Endothelial cell of umbilical vein (primary cell): ENCODE measurements around the gene CCSER1.

Experiments
- EZH2 ChIP-seq: IDR thresholded peaks from 2 replicates; pipeline ENCODE4 v1.6.1; 2012; ENCODE audit warnings: borderline replicate concordance, low read depth, mild to moderate bottlenecking, moderate library complexity, low read length, inconsistent platforms; ENCODE audit not compliant: severe bottlenecking
- JUN ChIP-seq: IDR thresholded peaks from 2 replicates; pipeline ENCODE4 v1.6.1; 2011; ENCODE audit warnings: borderline replicate concordance, low read depth; ENCODE audit not compliant: insufficient read length, insufficient read depth
- POLR2A ChIP-seq: IDR thresholded peaks from 2 replicates; pipeline ENCODE4 v1.6.1; 2012; ENCODE audit warnings: low read depth, mild to moderate bottlenecking, control low read depth, low read length
- POLR2AphosphoS5 ChIP-seq: IDR thresholded peaks from 2 replicates; pipeline ENCODE4 v1.6.1; 2012; ENCODE audit warnings: low read depth, mild to moderate bottlenecking, control low read depth, low read length, moderate library complexity; ENCODE audit not compliant: insufficient read depth
- TF ChIP-seq, protein P1 (sequence below), 2 donors: IDR thresholded peaks; 1 replicate in 1 of 2; 2 replicates in 1 of 2; pipeline ENCODE4 v1.5.1; 2011; ENCODE audit warnings: low read length in 2 of 2, mild to moderate bottlenecking in 2 of 2, moderate library complexity in 2 of 2, control low read depth in 1 of 2, inconsistent platforms in 1 of 2, low read depth in 1 of 2; ENCODE audit not compliant: insufficient read depth in 1 of 2; ENCODE audit errors: extremely low read depth in 1 of 2

GRCh38 chr4:90495936-90496335 lies 368.7 kb downstream of the CCSER1 start:
- TF ChIP-seq, protein P1, sequence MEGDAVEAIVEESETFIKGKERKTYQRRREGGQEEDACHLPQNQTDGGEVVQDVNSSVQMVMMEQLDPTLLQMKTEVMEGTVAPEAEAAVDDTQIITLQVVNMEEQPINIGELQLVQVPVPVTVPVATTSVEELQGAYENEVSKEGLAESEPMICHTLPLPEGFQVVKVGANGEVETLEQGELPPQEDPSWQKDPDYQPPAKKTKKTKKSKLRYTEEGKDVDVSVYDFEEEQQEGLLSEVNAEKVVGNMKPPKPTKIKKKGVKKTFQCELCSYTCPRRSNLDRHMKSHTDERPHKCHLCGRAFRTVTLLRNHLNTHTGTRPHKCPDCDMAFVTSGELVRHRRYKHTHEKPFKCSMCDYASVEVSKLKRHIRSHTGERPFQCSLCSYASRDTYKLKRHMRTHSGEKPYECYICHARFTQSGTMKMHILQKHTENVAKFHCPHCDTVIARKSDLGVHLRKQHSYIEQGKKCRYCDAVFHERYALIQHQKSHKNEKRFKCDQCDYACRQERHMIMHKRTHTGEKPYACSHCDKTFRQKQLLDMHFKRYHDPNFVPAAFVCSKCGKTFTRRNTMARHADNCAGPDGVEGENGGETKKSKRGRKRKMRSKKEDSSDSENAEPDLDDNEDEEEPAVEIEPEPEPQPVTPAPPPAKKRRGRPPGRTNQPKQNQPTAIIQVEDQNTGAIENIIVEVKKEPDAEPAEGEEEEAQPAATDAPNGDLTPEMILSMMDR (IDR thresholded peaks at IDR 0.05; ENCODE audit: extremely low read depth in 1 of 2, insufficient read depth in 1 of 2, low read depth in 1 of 2, low read length in 2 of 2), result no peak
- no peak for TF ChIP-seq EZH2
- no peak for TF ChIP-seq JUN
- TF ChIP-seq POLR2A, result no peak
- TF ChIP-seq POLR2AphosphoS5, result no peak
